PC-9 (cell line): ENCODE measurements around the gene AUTS2. TPM values are rescaled to one million over a fixed set of nuclear protein-coding genes. Genes with fewer than 3 reads are reported as not detected.

Source experiments
- BruUV-seq: library from RNA; stranded (reverse); fragments of 400-500 nt; replicated peaks from 2 replicates; lab custom pipeline; 2021; lab: Mats Ljungman, UMichigan
- CTCF ChIA-PET: fragments of 300-600 bp; sonication (Branson Sonifier 250); formaldehyde crosslinking; loops from one replicate; lab custom pipeline; 2022; ENCODE audit warnings: antibody characterized with exemption; lab: Charles Lee
- POLR2A ChIA-PET: fragments of 300-600 bp; sonication (Branson Sonifier 250); formaldehyde crosslinking; loops from one replicate; lab custom pipeline; 2022; ENCODE audit warnings: antibody characterized with exemption; ENCODE audit not compliant: unreplicated experiment; lab: Charles Lee
- DNase-seq, 2 experiments: peaks; one replicate each; pipeline versions ENCODE4 v3.0.0 to v3.0.0-alpha.2; 2015 to 2022; ENCODE audit warnings: mixed read lengths in 1 of 2
- H2AFZ ChIP-seq: fragments of 200-600 bp; sonication (generic); 2 replicates; pipeline ENCODE4 v1.8.1; 2017; ENCODE audit warnings: antibody characterized with exemption
- H3F3A ChIP-seq: fragments of 200-600 bp; sonication (generic); 2 replicates; pipeline ENCODE4 v1.8.1; 2017; ENCODE audit warnings: antibody characterized with exemption, mild to moderate bottlenecking, low read depth; ENCODE audit not compliant: insufficient read depth
- H3K27ac ChIP-seq: fragments of 200-600 bp; sonication (generic); 2 replicates; pipeline ENCODE4 v1.6.1; 2016; ENCODE audit warnings: mixed run types
- H3K27me3 ChIP-seq: fragments of 200-600 bp; sonication (generic); 2 replicates; pipeline ENCODE4 v1.6.1; 2016; ENCODE audit warnings: low read depth, mixed run types; ENCODE audit not compliant: insufficient read depth
- H3K36me3 ChIP-seq: fragments of 200-600 bp; sonication (generic); 2 replicates; pipeline ENCODE4 v1.6.1; 2016; ENCODE audit warnings: low read depth, mixed run types
- H3K4me1 ChIP-seq: fragments of 200-600 bp; sonication (generic); replicated peaks from 2 replicates; pipeline ENCODE4 v1.6.1; 2016; ENCODE audit warnings: mixed run types; ENCODE audit not compliant: insufficient read depth
- H3K4me2 ChIP-seq: fragments of 200-600 bp; sonication (generic); 2 replicates; pipeline ENCODE4 v1.6.1; 2017; ENCODE audit warnings: mixed run types
- H3K4me3 ChIP-seq: fragments of 200-600 bp; sonication (generic); 2 replicates; pipeline ENCODE4 v1.6.1; 2016; ENCODE audit warnings: mixed run types
- H3K79me2 ChIP-seq: fragments of 200-600 bp; sonication (generic); 2 replicates; pipeline ENCODE4 v1.6.1; 2017; ENCODE audit warnings: low read depth, mixed run types
- H3K9me2 ChIP-seq: fragments of 200-600 bp; sonication (generic); 2 replicates; pipeline ENCODE4 v1.8.1; 2017; ENCODE audit warnings: mild to moderate bottlenecking; ENCODE audit not compliant: insufficient read depth
- H3K9me3 ChIP-seq: fragments of 200-600 bp; sonication (generic); 2 replicates; pipeline ENCODE4 v1.8.1; 2016; ENCODE audit warnings: low read depth; ENCODE audit not compliant: insufficient read depth
- H4K20me1 ChIP-seq: fragments of 200-600 bp; sonication (generic); 2 replicates; pipeline ENCODE4 v1.8.1; 2017; ENCODE audit not compliant: insufficient read depth
- EZH2 ChIP-seq: fragments of 200-600 bp; sonication (generic); IDR thresholded peaks from 2 replicates; pipeline ENCODE4 v1.8.0; 2017; ENCODE audit warnings: antibody characterized with exemption, low read depth
- intact Hi-C: fragments of 100-400 bp; cut with micrococcal nuclease; formaldehyde crosslinking; loops from one replicate; pipeline ENCODE4 v1.10.0; 2022; ENCODE audit not compliant: unreplicated experiment
- total RNA-seq: library from RNA; stranded (reverse); gene quantifications from 2 replicates; pipeline ENCODE4 v1.2.3, GENCODE V29; 2021
- TF ChIP-seq, protein P1 (sequence below): fragments of 200-600 bp; sonication (generic); conservative IDR thresholded peaks from 2 replicates; pipeline ENCODE4 v1.6.1; 2017; ENCODE audit warnings: mixed run types, antibody characterized with exemption, mild to moderate bottlenecking, moderate library complexity

AUTS2 gene
- total RNA-seq, 1 experiment from 2014 or later: not detected

GRCh38 chr7:70218006-70218405, 619.7 kb downstream of the AUTS2 start:
- no peaks in the 10 kb centered on the region for H3K9me3 ChIP-seq
- no peak overlapping the region for H3K4me2 ChIP-seq
- ChIA-PET CTCF (no interaction called here), POLR2A (no interaction called here)
- BruUV-seq: no TSS peak
- TF ChIP-seq, protein P1, sequence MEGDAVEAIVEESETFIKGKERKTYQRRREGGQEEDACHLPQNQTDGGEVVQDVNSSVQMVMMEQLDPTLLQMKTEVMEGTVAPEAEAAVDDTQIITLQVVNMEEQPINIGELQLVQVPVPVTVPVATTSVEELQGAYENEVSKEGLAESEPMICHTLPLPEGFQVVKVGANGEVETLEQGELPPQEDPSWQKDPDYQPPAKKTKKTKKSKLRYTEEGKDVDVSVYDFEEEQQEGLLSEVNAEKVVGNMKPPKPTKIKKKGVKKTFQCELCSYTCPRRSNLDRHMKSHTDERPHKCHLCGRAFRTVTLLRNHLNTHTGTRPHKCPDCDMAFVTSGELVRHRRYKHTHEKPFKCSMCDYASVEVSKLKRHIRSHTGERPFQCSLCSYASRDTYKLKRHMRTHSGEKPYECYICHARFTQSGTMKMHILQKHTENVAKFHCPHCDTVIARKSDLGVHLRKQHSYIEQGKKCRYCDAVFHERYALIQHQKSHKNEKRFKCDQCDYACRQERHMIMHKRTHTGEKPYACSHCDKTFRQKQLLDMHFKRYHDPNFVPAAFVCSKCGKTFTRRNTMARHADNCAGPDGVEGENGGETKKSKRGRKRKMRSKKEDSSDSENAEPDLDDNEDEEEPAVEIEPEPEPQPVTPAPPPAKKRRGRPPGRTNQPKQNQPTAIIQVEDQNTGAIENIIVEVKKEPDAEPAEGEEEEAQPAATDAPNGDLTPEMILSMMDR: no peak
- no peak for TF ChIP-seq EZH2
- intact Hi-C loops: no loop called here
- no peaks in the 10 kb centered on the region; the same call in 1 of the 2 replicates for H3K27me3 ChIP-seq
- no peaks in the 10 kb centered on the region for H3K36me3 ChIP-seq
- no peaks in the 10 kb centered on the region for H3K4me1 ChIP-seq
- no peaks in the 10 kb centered on the region for H3K9me2 ChIP-seq
- H3K27ac ChIP-seq: no peak overlapping the region
- no peaks in the 10 kb centered on the region for H4K20me1 ChIP-seq
- no peaks in the 10 kb centered on the region for H3K79me2 ChIP-seq
- no peak overlapping the region for H3K4me3 ChIP-seq
- no peak for DNase-seq
- no peaks in the 10 kb centered on the region for H3F3A ChIP-seq
- H2AFZ ChIP-seq: no peak overlapping the region

DNA sequence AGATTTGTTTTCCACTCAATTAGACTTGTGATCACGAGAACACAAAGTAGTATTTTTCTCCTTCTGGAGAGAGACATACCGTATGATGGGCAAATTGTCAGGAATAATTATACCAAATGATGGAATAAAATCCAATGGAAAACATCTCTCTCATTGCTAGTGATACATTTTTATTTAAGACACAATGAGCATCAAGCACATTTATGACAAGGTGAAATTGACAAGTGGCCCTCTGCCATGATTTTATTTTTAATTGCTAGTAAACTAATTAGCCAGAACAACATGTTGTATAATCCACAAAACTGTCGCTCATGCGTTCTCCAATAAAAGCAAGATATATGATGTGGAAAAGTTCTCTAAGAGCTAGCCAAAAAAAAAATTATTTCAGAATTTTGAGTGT, 620.8 kb downstream of the AUTS2 start:
- no peak overlapping the region for H3K4me3 ChIP-seq
- no peaks in the 10 kb centered on the region for H4K20me1 ChIP-seq
- H3K4me1 ChIP-seq: no peaks in the 10 kb centered on the region
- no peak for TF ChIP-seq EZH2
- TF ChIP-seq, protein P1: no peak
- no peaks in the 10 kb centered on the region for H3K9me2 ChIP-seq
- H3K27ac ChIP-seq: no peak overlapping the region
- DNase-seq: no peak
- no peak overlapping the region for H2AFZ ChIP-seq
- H3K27me3 ChIP-seq: no peaks in the 10 kb centered on the region; the same call in 1 of the 2 replicates
- H3K79me2 ChIP-seq: no peaks in the 10 kb centered on the region
- H3K36me3 ChIP-seq: no peaks in the 10 kb centered on the region
- ChIA-PET POLR2A (no interaction called here), CTCF (no interaction called here)
- no peak overlapping the region for H3K4me2 ChIP-seq
- no TSS peak for BruUV-seq
- no peaks in the 10 kb centered on the region for H3F3A ChIP-seq
- H3K9me3 ChIP-seq: no peaks in the 10 kb centered on the region
- intact Hi-C loops: no loop called here

- CTCF ChIA-PET: no interaction called here
- no peak for DNase-seq
Observed at GRCh38 chr7:70229242-70229641, 631.0 kb downstream of the AUTS2 start.

More at GRCh38 chr7:70229242-70229641, 631.0 kb downstream of the AUTS2 start:
- POLR2A ChIA-PET: no interaction called here
- no TSS peak for BruUV-seq
- H3K4me1 ChIP-seq: no peaks in the 10 kb centered on the region
- no peaks in the 10 kb centered on the region for H3K79me2 ChIP-seq
- intact Hi-C loops: no loop called here
- H3F3A ChIP-seq: no peaks in the 10 kb centered on the region
- H3K4me3 ChIP-seq: no peak overlapping the region
- TF ChIP-seq, protein P1: no peak
- no peak for TF ChIP-seq EZH2
- H3K9me2 ChIP-seq: no peaks in the 10 kb centered on the region
- no peak overlapping the region for H3K4me2 ChIP-seq
- H3K9me3 ChIP-seq: 0 out of 2 replicates have a peak, but pooled peaks cover 4% of the 10 kb centered on the region
- H3K27me3 ChIP-seq: 0 out of 2 replicates have a peak, but pooled peaks cover 10% of the 10 kb centered on the region
- no peaks in the 10 kb centered on the region for H3K36me3 ChIP-seq
- no peak overlapping the region for H3K27ac ChIP-seq
- no peaks in the 10 kb centered on the region for H4K20me1 ChIP-seq
- H2AFZ ChIP-seq: no peak overlapping the region
